ENCODE data around the gene MSTN. TPM values are rescaled to one million over a fixed set of nuclear protein-coding genes. Genes with fewer than 3 reads are reported as not detected.

The MSTN gene
- total and polyA plus RNA-seq, 7 donors: 0.08 to 6.6 (median 0.56) TPM

DNA sequence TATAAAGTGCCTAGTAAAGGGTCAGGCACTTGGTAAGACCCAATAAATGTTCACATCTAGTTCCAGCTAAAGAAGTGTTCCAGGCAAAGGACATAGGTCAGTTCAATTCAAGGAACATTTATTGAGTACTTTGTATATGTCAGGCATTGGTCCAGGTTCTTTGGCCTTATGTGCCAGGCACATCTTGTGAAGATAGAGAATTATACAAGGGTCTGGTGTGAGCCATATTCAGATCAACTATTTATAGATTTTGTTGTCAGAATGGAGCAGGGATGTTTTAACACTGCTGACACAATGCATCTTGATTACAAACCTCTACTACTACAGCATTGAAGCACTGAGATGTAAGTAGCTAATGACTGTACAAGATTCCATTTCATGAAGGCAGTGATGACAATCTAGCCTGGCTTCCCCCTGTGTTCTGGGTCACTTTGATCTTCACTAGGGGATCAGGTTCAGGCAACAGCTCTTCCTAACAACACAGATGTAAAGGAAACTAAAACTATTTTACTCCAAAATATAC, 18.1 kb upstream of the MSTN start:
- ATAC-seq: peak; percentile 48 to 71 (median 58)
- TF ChIP-seq, protein P1, sequence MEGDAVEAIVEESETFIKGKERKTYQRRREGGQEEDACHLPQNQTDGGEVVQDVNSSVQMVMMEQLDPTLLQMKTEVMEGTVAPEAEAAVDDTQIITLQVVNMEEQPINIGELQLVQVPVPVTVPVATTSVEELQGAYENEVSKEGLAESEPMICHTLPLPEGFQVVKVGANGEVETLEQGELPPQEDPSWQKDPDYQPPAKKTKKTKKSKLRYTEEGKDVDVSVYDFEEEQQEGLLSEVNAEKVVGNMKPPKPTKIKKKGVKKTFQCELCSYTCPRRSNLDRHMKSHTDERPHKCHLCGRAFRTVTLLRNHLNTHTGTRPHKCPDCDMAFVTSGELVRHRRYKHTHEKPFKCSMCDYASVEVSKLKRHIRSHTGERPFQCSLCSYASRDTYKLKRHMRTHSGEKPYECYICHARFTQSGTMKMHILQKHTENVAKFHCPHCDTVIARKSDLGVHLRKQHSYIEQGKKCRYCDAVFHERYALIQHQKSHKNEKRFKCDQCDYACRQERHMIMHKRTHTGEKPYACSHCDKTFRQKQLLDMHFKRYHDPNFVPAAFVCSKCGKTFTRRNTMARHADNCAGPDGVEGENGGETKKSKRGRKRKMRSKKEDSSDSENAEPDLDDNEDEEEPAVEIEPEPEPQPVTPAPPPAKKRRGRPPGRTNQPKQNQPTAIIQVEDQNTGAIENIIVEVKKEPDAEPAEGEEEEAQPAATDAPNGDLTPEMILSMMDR (IDR thresholded peaks at IDR 0.05): no peak
- Histone ChIP-seq H3K27me3 (ENCODE audit: insufficient read depth in 3 of 3, low read length in 2 of 3) (no peaks in the 10 kb centered on the region), H3K4me1 (no peaks in the 10 kb centered on the region), H3K36me3 (ENCODE audit: insufficient read depth in 1 of 2, low read depth in 1 of 2) (no peaks in the 10 kb centered on the region), H3K27ac (no peak overlapping the region), H3K9me3 (no peaks in the 10 kb centered on the region), H3K4me3 (no peak overlapping the region)
- DNase-seq: no peak
- intact Hi-C loops (cut with DNase I): loop anchor here in 1 of 2 donors (10.0 kb wide), 1 partner anchor 194 kb away; no protein-coding TSS in a partner anchor

DNA sequence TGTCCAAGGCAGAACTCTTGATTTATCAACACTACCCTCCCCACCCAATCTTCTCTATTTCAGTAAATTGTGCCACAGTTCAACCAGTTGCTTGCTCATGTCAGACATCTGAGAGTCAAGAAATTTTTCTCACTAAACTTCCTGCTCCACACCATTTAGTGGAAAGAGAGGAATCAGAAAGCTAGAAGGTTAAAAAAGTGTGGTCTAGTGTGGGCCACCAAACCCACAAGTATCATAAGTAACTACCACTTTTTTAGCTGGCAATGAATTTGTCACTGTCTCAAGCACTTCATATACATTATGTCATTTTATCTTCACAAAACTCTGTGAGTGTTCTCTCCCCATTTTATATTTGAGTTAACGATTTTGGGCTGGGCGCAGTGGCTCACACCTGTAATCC, 16.6 kb upstream of the MSTN start:
- Histone ChIP-seq H3K27ac (no peak overlapping the region), H3K27me3 (ENCODE audit: insufficient read depth in 3 of 3, low read length in 2 of 3) (no peaks in the 10 kb centered on the region), H3K9me3 (peaks cover 4% of the 10 kb centered on the region), H3K36me3 (ENCODE audit: insufficient read depth in 1 of 2, low read depth in 1 of 2) (no peaks in the 10 kb centered on the region), H3K4me3 (no peak overlapping the region), H3K4me1 (no peaks in the 10 kb centered on the region)
- TF ChIP-seq, protein P1 (IDR thresholded peaks at IDR 0.05): no peak
- ATAC-seq: no peak
- intact Hi-C loops (cut with DNase I): loop anchor here in 1 of 2 donors (10.0 kb wide), 1 partner anchor 414 kb away; the partner anchor contains the start of gene ASNSD1
- 90 to 97% (median 94%) methylated on average over 2 of the region's 2 CpGs for WGBS, 3 donors
- DNase-seq: no peak

DNA sequence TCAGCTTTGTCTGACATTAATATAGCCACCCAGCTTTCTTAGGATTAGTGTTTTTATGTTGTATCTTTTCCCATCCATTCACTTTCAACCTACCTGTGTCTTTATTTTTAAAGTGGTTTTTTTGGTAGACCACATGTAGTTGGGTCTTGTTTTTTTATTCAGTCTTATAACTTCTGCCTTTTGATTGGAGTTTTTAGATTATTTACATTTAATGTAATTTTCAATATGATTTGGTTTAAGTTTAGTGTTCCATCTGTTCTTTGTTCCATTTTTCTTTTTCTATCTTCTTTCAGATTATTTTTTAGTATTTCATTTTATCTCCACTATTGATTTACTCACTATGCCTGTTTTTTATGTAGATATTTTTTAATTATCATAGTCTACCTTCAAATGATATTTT, 13.1 kb upstream of the MSTN start:
- no peak overlapping the region for H3K27ac ChIP-seq
- H3K27me3 ChIP-seq (ENCODE audit: insufficient read depth in 3 of 3, low read length in 2 of 3): no peaks in the 10 kb centered on the region
- intact Hi-C loops (cut with DNase I): loop anchor here in 1 of 2 donors (10.0 kb wide), 1 partner anchor 411 kb away; the partner anchor contains the start of gene ASNSD1
- DNase-seq: no peak
- H3K36me3 ChIP-seq (ENCODE audit: insufficient read depth in 1 of 2, low read depth in 1 of 2): no peaks in the 10 kb centered on the region
- no peak overlapping the region for H3K4me3 ChIP-seq
- TF ChIP-seq, protein P1 (IDR thresholded peaks at IDR 0.05): no peak
- H3K9me3 ChIP-seq: peaks cover 4% of the 10 kb centered on the region
- no peak for ATAC-seq
- H3K4me1 ChIP-seq: no peaks in the 10 kb centered on the region

DNA sequence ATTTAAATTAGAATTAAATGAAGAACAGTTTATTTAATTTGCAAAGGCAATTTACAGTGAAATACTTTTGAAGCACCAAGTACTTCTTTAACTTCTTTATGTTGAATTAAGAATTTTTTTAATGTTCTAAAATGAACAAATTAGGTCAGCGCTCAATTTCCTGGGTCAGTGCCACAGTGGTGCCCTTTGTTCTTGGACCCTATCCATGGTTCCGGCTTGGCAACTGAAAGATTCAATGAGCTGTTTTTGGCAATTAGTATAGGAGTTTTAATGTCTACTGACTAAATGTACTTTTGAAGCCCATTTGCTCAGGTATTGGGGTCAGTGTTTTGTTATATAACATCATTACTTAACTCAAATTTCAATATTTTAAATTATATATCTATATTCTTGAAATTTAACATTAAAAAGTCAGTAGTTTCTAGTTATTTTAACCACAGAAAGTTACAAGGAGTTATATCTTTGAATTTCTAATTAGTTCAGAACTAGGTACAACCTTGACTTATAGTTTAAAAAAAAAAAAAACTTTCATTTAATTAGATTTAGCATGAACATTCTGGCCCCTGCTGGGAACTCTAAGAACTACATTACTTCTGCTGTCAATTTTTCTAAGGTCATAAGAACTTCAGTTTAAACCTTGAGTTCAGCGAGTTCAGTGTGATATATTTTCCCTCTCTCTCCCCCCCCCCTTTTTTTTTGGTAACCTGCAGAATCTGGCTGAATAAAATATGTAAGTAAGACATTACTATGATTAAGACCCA, 7.6 kb upstream of the MSTN start:
- ATAC-seq (peak; percentile 64 to 84 (median 72)), DNase-seq (no peak)
- Histone ChIP-seq H3K27ac (no peak overlapping the region), H3K36me3 (ENCODE audit: insufficient read depth in 1 of 2, low read depth in 1 of 2) (no peaks in the 10 kb centered on the region), H3K27me3 (ENCODE audit: insufficient read depth in 3 of 3, low read length in 2 of 3) (no peaks in the 10 kb centered on the region), H3K9me3 (no peaks in the 10 kb centered on the region), H3K4me3 (no peak overlapping the region), H3K4me1 (peaks cover 9% of the 10 kb centered on the region)
- TF ChIP-seq, protein P1 (IDR thresholded peaks at IDR 0.05): peak; percentile 76
- WGBS, 3 donors: 32 to 46% (median 36%) methylated on average over 3 of the region's 3 CpGs
- intact Hi-C loops (cut with DNase I): loop anchor here (2.0 to 10.0 kb wide), 4 partner anchors 45 to 405 kb away; partner anchors contain the start of gene ASNSD1 (in 1 of the 2)
